Activated B cell treated with CpG ODN at 0.5 μM for 24 hours (primary cell): Measurements from ENCODE around the gene MKI67. TPM values are rescaled to one million over a fixed set of nuclear protein-coding genes. Genes with fewer than 3 reads are reported as not detected.

Experiments
- ATAC-seq: fragments of 200-7000 bp; cut with Tn5 transposase; one replicate; pipeline ENCODE4 v1.10.0; 2021; ENCODE audit warnings: low read depth, mild to moderate bottlenecking, moderate library complexity
- CTCF ChIA-PET: fragments of 350-600 bp; sonication (Branson Sonifier 250); formaldehyde crosslinking; loops from one replicate; lab custom pipeline; 2021; ENCODE audit warnings: antibody characterized with exemption; lab: Charles Lee
- POLR2A ChIA-PET: fragments of 350-600 bp; sonication (Branson Sonifier 250); formaldehyde crosslinking; loops from one replicate; lab custom pipeline; 2021; ENCODE audit warnings: antibody characterized with exemption; lab: Charles Lee
- DNase-seq: peaks from one replicate; pipeline ENCODE4 v3.0.0; 2022
- H3K27ac Mint-ChIP-seq: one replicate; pipeline ENCODE4 v1.8.0; 2020; ENCODE audit warnings: mixed read lengths
- H3K27me3 Mint-ChIP-seq: one replicate; pipeline ENCODE4 v1.8.0; 2021; ENCODE audit warnings: mixed read lengths
- H3K36me3 Mint-ChIP-seq: one replicate; pipeline ENCODE4 v1.8.0; 2021; ENCODE audit warnings: low read depth, mixed read lengths
- H3K4me1 Mint-ChIP-seq: one replicate; pipeline ENCODE4 v1.8.0; 2021; ENCODE audit warnings: mixed read lengths
- H3K4me3 Mint-ChIP-seq: one replicate; pipeline ENCODE4 v1.8.0; 2020; ENCODE audit warnings: mild to moderate bottlenecking, mixed read lengths
- H3K9me3 Mint-ChIP-seq: one replicate; pipeline ENCODE4 v1.8.0; 2020; ENCODE audit warnings: mixed read lengths
- intact Hi-C: fragments of 100-400 bp; cut with micrococcal nuclease; formaldehyde crosslinking; loops from one replicate; pipeline ENCODE4 v1.15.1; 2024
- total RNA-seq: library from RNA; stranded (reverse); gene quantifications from 2 replicates; pipeline ENCODE4 v1.2.3, GENCODE V29; 2022
- TF ChIP-seq, protein P1 (sequence below): fragments of 200-600 bp; IDR thresholded peaks from one replicate; pipeline ENCODE4 v1.8.0; 2022; ENCODE audit warnings: antibody characterized with exemption, mild to moderate bottlenecking

Gene MKI67
- total RNA-seq, 1 donor from 2014 or later: 2.2 TPM

DNA sequence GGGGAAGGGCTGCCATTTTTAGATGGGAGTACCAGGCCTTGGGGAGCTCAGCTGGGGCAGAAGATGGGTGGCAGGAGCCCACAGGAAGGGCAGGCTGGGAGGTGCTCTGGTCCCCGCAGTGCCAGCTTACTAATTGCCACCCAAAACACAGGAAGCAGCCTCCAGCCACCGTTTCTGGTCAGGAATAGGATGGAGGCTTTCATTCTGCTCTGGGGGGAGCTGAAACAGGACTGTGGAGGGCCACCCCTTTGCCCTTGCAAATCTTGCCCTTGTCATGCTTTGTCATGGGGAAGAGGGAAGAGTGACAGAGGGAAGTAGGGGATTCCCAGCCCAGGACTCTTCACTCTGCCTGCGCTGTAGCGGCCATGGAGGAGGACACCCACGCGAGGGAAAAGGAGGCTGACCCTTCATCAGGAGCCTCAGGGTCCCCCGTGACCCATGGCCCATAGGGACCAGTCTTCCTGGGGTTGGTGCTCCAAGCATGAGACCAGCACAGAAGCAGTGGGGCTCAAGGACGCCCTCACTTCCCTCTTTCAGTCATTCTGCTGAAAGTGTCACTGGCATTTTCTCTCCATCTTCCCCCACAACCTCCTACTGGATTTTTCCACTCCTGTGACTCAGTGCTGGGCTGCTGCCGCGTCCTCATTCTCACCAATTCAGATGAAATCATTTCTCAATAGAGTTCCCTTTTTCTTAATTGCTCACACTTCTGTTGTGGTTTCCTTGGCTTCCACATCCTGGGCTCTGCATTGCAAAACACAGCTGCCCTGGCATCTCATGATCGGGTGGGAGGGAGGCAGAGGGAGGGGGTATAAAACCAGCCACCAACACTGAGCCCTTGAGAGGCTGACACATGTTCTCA lies 61.9 kb downstream of the MKI67 start:
- H3K36me3 Mint-ChIP-seq: peaks cover 48% of the 10 kb centered on the region
- H3K27ac Mint-ChIP-seq: peak overlapping the region; percentile 86
- ATAC-seq (peak; percentile 76), DNase-seq (peak; percentile 68)
- POLR2A ChIA-PET: interaction anchor here (1.3 to 5.6 kb wide), 4 partner anchors 16 to 210 kb away, joined by 4 to 162 read pairs (median 14); no protein-coding TSS in a partner anchor
- H3K27me3 Mint-ChIP-seq: no peaks in the 10 kb centered on the region
- TF ChIP-seq, protein P1, sequence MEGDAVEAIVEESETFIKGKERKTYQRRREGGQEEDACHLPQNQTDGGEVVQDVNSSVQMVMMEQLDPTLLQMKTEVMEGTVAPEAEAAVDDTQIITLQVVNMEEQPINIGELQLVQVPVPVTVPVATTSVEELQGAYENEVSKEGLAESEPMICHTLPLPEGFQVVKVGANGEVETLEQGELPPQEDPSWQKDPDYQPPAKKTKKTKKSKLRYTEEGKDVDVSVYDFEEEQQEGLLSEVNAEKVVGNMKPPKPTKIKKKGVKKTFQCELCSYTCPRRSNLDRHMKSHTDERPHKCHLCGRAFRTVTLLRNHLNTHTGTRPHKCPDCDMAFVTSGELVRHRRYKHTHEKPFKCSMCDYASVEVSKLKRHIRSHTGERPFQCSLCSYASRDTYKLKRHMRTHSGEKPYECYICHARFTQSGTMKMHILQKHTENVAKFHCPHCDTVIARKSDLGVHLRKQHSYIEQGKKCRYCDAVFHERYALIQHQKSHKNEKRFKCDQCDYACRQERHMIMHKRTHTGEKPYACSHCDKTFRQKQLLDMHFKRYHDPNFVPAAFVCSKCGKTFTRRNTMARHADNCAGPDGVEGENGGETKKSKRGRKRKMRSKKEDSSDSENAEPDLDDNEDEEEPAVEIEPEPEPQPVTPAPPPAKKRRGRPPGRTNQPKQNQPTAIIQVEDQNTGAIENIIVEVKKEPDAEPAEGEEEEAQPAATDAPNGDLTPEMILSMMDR: no peak
- intact Hi-C loops: loop anchor here (1.0 to 5.0 kb wide), 6 partner anchors 17 to 1408 kb away; no protein-coding TSS in a partner anchor
- peak overlapping the region; percentile 57 for H3K4me3 Mint-ChIP-seq
- peaks cover 71% of the 10 kb centered on the region for H3K4me1 Mint-ChIP-seq
- H3K9me3 Mint-ChIP-seq: no peaks in the 10 kb centered on the region
- CTCF ChIA-PET: interaction anchor here (1.0 to 6.0 kb wide), 6 partner anchors 14 to 348 kb away, joined by 3 to 44 read pairs (median 6); no protein-coding TSS in a partner anchor

DNA sequence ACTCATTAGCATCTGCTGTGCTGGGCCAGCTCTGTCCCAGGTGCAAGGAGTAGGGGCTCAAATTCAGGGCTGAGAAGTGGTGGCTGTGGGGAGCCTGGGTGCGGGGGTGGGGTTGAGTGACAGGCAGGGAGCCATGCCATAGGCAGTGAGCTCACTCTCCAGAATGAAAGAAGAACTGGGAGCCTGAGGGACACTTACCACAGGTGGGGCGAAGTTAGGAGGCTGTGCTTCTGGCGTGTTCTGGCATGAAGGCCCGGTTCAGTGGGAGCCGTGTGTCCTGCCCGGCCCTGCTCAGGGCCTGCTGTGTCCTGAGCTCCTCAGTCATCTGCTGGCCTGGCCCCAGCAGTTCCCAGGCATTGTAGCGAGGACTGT lies 62.5 kb downstream of the MKI67 start:
- ATAC-seq (no peak), DNase-seq (no peak)
- Mint-ChIP-seq H3K4me1 (peaks cover 73% of the 10 kb centered on the region), H3K27ac (peak overlapping the region; percentile 86), H3K9me3 (no peaks in the 10 kb centered on the region), H3K27me3 (no peaks in the 10 kb centered on the region), H3K4me3 (peak overlapping the region; percentile 57), H3K36me3 (peaks cover 49% of the 10 kb centered on the region)
- TF ChIP-seq, protein P1: no peak
- intact Hi-C loops: loop anchor here (1.0 to 5.0 kb wide), 7 partner anchors 16 to 1409 kb away; no protein-coding TSS in a partner anchor
- CTCF ChIA-PET: interaction anchor here (1.2 to 6.0 kb wide), 4 partner anchors 16 to 348 kb away, joined by 3 to 44 read pairs (median 16); no protein-coding TSS in a partner anchor
- POLR2A ChIA-PET: interaction anchor here (1.3 to 5.6 kb wide), 4 partner anchors 15 to 209 kb away, joined by 4 to 162 read pairs (median 14); no protein-coding TSS in a partner anchor

DNA sequence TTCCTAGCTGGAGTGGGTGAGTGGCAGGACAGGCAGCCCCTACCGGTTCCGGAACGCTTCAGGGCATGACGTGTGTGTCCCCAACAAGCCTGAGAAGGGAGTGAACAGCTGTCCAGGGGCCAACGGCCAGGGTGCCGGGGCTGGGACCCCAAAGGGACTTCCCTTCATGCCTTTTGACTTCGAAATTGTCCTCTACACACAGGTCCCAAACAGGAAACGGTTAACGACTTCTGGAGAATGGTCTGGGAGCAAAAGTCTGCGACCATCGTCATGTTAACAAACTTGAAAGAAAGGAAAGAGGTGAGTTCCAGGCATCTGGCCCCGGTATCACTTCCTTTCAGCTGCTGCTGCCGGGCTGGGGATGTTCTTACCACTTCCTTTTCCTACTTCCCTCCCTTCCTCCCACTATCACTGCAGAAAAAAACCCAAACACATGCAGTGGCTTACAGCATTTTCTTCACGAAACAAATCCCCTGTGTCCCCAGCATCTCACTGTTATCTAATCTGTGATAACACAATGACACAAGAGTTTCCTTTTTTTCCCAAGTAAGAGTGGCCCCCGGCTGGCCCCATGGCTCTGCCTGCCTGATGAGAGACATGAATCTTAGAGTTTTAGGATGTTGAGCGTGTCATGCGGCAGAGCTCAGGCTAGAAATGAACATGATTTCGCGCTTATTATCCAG lies 63.2 kb downstream of the MKI67 start:
- Mint-ChIP-seq H3K9me3 (no peaks in the 10 kb centered on the region), H3K27me3 (no peaks in the 10 kb centered on the region), H3K36me3 (peaks cover 48% of the 10 kb centered on the region), H3K4me3 (peak overlapping the region; percentile 57), H3K4me1 (peaks cover 74% of the 10 kb centered on the region), H3K27ac (peak overlapping the region; percentile 86)
- CTCF ChIA-PET: interaction anchor here (1.4 to 6.0 kb wide), 6 partner anchors 10 to 347 kb away, joined by 3 to 44 read pairs (median 6); no protein-coding TSS in a partner anchor
- peak; percentile 57 for DNase-seq
- POLR2A ChIA-PET: interaction anchor here (1.2 to 5.6 kb wide), 6 partner anchors 9 to 209 kb away, joined by 4 to 162 read pairs (median 6); no protein-coding TSS in a partner anchor
- ATAC-seq: peak; percentile 29
- intact Hi-C loops: loop anchor here (1.0 to 5.0 kb wide), 3 partner anchors 28 to 1409 kb away; no protein-coding TSS in a partner anchor
- TF ChIP-seq, protein P1: no peak

DNA sequence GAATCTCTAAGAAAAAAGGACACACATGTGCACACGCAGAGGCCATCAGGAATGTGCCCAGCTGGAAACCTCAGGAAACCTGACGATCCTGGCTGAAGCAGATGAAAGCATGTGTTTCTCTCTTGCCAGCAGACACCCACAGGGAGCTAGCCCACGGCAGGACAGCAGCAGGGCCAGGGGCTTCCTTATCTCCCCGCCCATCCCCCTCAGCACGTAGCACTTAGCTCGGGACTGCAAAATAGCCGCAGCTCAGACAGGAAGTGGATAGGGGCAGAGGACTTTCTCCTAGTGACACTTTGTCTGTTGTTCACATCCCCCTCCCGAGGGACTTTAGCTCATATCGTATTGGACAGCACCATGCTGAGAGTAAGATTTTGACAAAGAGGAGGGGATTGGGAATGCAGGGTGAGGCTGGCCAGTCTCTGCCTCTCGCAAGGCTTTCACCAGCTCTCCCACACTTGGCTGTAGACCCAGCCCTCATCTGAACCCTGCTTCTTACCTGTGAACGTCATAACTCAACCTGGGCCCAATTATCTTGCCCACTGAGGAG lies 63.8 kb downstream of the MKI67 start:
- ChIA-PET POLR2A (interaction anchor here (0.8 to 5.6 kb wide), 8 partner anchors 9 to 208 kb away, joined by 3 to 162 read pairs (median 4); no protein-coding TSS in a partner anchor), CTCF (interaction anchor here (0.8 to 6.0 kb wide), 7 partner anchors 9 to 347 kb away, joined by 3 to 44 read pairs (median 5); no protein-coding TSS in a partner anchor)
- Mint-ChIP-seq H3K27ac (peak overlapping the region; percentile 86), H3K36me3 (peaks cover 47% of the 10 kb centered on the region), H3K27me3 (no peaks in the 10 kb centered on the region), H3K4me3 (peak overlapping the region; percentile 57), H3K9me3 (no peaks in the 10 kb centered on the region), H3K4me1 (peaks cover 72% of the 10 kb centered on the region)
- no peak for ATAC-seq
- DNase-seq: no peak
- intact Hi-C loops: loop anchor here (5.0 kb wide), 2 partner anchors 150 to 1410 kb away; no protein-coding TSS in a partner anchor
- TF ChIP-seq, protein P1: no peak
